ENCODE data around the gene RTEL1.
"Not testable (repeated sequence)": the region's sequence is repeated elsewhere in the genome, so short reads cannot be mapped to it uniquely, and the experiment has no call there.

RTEL1 gene

DNA sequence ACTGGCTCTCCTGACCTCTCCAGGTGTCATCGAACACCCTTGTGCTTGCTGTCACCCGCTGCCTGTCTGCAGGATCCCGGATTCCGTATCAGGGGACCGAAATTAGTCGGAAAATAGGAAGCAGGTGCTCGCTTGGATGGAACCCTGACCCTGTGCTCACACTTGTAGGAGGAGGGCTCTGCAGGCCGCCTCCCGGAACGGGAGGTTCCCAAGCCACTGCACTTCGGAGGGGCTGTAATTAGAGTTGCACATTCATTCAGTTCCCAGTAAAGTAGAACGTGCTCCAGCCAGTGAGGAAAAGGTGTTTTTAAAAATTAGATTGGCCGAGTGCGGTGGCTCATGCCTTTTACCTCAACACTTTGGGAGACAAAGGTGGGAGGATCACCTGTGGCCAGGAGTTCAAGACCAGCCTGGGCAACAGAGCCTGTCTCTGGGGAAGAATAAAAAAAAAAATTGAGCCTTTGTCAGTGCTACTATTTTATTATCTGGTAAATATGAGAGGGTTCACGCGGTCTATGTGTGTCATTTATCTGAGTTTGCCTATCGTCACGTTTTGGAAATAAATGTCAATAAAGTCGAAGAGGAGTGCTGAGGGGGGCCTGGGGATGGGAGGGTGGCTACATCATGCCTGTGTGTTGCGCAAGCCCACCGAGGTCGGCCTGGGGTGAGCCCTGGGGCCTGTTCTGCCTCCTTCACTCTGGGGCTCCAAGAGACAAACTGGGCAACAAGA lies 29.7 kb upstream of the RTEL1 start:
- peak; percentile 92 for DNase-seq

DNA sequence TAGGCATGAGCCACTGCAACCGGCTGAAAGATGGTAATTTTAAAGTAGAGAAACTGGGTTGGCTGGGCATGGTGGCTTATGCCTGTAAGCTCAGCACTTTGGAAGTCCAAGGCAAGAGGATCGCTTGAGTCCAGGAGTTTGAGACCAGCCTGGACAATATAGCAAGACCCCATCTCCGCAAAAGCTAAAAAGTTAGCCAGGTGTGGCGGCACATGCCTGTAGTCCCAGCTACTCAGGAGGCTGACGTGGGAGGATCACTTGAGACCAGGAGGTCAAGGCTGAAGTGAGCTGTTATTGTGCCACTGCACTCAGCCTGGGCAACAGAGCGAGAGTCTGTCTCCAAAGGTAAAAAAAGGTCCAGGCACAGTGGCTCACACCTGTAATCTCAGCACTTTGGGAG lies 27.2 kb upstream of the RTEL1 start:
- DNase-seq, result not testable (repeated sequence)

DNA sequence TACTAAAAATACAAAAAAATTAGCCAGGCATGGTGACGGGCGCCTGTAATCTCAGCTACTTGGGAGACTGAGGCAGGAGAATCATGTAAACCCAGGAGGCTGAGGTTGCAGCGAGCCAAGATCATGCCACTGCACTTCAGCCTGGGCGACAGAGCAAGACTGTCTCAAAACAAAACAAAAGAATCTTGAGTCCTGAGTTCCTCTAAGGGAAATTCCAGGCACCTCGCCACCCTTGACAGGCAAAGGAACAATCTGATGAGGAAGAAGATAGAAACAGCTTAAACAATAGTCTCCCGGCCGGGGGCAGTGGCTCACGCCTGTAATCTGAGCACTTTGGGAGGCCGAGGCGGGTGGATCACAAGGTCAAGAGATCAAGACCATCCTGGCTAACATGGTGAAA lies 26.7 kb upstream of the RTEL1 start:
- DNase-seq, result not testable (repeated sequence)

DNA sequence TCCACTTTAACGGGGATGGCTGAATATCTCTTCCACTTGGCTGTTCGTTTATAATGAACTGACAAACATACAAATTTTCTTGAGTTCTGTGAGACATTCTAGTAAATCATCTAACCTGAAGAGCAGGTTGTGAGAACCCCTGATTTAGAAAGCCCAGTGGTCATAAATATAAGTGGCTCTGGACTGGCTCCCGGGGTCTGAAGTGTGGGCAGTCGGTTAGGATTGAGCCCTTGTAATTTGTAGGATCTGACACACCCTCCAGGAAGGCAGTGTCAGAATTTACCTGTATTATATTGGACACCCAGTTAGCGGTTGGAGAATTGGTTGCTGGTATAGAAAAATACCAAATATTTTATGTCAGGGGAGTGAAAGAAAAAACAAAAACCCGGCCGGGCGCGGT lies 24.4 kb upstream of the RTEL1 start:
- no peak for DNase-seq

DNA sequence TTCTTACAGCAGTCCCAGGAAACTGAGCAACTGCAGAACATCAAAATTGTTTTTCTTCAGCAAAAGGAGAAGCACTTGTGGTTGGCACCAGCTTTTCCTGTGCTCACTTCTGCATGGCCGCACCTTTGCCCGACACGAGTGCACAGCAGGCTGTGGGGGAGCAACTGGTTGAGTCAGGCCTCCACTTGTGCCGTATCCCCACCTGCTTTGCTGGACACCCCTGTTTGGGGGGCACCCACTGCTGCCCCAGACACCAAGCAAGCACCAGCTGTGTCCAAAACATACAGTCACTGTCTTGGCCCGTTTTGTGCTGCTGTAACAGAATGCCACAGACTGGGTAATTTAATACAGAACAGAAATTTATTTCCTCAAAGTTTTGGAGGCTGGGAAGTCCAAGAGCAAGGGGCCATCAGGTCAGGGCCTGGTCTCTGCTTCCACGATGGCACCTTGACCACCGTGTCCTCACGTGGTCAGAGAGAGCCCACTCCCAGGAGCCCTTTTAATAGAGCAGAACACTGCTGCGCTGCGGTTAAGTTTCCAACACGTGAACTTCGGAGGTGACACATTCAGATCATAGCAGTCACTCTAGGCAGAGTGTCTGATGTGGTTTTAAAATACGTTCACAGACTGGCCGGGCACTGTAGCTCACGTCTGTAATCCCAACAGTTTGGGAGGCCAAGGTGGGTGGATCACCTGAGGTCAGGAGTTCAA lies 22.5 kb upstream of the RTEL1 start:
- no peak for DNase-seq

DNA sequence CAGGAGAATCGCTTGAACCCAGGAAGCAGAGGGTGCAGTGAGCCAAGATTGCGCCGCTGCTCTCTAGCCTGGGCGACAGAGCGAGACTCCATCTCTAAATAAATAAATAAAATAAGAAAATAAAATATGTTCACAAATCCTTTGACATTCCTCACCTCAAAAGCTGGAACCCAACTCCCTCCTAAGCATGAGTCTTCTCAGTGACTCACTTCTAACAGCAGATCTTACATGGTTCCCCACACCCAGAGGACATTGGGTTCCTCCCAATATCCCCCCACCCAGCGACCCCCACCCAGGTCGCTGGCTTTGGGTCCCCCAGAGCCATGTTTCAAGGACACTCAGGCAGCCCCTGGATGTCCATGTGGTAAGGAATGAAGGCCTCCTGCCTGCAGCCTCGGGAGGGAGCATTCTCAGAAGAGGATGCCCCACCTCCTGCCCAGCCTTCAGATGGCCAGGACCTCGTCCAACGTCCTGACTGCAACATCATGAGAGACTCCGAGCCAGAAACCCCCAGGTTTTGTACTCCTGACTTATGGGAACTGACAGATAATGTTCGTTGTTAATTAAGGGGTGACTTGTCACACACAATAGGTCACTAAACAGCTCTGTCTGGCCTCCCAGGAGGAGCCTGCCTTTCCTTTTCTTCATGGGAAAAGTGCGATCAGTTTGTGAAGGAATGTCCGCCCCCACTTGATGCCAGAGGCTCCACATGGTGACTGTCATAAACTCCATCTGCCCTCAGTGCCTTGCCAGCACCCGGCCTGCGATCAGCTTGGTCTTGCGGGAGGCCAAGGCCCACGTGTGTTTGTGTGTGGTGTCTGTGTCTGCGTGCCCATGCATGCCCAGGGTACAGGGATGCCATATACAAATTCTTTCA lies 21.1 kb upstream of the RTEL1 start:
- no peak for DNase-seq

DNA sequence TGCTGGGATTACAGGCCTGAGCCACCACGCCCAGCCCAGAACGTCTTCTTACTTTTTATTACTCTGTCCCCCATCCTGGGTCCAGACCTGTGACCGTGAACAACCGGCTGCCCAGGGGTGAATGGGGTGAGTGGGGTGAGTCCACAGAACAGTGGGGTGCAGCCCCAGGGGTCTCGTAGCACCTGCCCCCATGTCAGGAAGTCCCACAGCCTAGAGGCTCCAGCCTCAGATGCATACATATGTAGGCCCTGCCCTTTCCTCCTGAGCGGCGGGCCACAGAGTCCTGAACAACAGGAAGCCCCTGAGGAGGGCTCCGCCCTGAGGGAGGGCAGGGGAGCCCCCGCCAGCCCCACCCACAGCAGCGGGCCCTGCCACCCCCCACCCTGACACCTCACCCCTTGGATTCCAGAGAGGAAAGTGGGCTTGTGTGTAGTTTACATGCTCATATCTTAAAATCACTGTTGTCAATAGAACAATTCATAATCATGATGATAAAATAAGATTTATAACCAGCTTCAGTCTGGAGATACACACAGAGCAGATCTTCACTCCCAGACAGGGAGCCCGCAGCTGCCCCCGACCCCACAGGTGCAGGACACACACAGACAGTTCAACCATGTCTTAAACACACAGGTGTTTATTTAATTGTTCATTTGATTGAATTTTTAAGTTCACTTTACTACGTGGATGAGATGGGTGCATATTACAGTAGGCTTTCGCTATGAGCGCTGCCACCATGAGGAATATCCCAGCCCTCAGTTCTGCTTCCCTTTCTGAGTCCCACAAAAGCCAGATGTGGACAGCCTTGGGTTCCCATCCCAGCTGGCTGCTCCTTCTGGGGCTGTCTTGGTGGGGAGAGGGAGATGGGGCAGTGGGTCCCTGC lies 18.8 kb upstream of the RTEL1 start:
- no peak for DNase-seq

DNA sequence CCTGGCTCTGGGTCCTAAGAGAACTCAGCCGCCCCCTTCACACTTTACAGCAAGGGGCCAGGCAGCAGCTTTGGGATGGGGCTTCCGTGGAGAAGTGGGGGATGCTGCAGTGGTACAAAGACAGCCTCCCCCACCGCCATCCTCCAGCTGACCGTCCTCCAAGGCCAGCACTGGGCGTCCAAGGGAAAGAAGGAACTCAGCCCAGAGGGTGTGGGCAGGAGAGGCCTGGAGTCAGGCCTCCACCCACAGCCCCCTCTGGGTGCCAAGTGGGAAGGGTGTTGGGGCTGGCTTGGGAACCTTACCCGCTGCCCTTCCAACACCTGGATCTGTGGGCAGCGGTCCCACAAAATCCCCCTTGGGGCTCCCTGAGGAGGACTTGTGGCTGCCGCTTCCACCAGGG lies 18.0 kb upstream of the RTEL1 start:
- no peak for DNase-seq

DNA sequence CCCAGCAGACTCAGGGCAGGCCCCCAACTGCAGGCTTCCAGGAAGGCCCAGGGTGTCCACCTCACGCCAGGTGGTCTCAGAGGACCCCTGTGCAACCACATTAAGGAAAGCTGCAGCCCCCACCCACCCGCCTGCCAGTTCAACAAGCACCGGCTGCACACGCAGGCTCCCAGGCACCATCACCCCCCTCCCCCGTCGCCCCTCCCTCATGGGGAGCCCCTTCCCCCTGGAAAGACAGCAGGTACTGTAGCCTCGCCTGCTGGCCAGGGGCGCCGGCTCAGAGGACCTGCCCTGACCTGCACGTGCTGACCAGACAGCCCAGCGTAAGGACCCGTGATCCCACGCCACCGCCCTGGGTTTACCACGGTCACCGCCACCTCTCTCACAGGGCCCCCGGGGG lies 17.4 kb upstream of the RTEL1 start:
- DNase-seq, result not testable (repeated sequence)

DNA sequence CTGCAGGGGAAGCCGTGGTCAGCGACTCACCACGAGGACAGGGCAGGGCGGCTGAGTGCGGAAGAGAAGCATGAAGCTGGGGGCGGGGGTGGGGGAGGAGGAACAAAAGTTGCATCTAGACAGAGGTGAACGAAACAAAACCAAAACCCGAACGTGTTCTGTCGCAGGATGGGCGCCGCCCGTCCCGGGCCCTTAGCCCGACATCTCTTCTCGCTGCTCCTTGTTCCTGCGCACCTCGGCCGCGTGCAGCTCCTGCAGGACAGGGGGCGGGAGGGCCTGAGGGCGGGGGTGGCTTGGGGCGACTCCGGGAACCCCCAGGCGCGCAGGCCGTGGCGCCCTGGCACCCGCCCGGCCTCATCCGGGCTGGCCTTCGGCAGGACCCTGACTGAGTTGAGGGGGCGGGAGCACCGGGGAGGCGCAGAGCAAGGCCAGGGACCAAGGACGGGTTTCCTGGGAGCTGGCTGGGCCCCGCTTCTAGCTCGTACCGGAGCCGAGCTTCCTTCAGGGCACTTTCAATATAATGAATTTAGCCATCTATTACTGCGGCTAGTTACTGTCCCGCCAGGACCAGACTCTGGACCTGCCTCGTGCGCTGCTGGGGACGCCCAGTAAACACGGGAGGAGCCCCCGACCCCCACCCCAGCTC lies 16.8 kb upstream of the RTEL1 start:
- DNase-seq, result no peak

DNA sequence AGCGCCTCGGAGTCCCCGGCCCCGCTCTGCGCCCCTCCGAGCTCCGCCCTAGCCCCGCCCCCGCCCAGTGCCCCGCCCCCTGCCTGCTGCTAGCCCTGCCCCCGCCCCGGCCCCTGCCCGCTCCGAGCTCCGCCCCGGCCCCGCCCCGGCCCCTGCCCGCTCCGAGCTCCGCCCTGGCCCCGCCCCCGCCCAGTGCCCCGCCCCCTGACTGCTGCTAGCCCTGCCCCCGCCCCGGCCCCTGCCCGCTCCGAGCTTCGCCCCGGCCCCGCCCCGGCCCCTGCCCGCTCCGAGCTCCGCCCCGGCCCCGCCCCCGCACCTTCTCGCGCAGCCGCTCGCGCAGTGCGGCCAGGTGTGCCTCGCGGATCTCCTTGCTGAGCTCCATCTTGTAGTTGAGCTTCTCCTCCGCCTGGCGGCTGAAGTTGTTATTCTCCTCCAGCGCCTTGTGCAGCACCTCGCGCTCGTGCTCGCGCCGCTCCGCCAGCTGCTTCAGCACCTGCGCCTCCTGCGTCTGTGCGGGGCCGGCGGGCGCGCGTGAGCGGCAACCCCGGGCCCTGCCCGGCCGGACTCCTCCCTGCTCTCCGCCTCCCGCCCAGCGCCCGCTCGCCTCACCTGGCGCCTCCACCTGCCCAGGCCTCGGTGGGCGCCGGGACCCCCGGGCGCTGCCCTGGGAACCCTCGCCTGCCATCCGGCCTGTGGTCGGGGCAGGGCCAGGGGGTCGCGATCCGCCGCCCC lies 16.2 kb upstream of the RTEL1 start:
- no peak for DNase-seq

DNA sequence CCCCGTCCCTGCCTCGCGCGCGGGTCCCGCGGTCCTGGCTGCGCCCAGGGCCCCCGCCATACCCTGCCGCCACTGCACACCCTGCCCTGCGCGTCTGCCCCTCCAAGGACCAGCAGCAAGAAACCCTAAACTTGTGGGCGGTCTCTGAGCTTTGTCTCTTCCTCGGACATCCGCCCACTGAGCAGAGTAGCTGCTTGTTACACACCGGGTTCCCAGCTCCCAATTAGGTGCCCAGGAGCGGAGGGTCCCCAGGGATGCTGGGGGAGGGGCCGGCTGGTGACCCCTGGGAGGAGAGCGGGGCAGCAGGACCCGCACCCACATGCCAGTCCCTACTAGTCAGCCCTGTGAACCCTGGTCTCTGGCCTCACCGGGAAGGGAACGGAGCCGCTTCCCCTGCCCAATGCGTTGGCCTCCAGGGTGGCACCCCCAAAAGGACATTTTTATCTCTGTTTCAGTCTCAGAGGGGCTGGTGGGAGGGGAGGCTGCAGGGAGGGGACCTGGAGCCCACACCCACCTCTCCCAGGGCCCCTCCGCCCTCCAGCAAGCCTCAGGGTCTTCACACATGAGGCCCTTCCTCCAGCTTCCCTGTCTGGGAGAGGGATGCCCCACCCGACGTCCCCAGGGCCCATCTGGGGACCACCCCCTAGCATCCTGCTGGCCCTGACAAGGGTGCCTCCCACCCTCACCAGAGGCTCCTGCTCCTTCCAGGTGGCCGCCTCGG lies 15.4 kb upstream of the RTEL1 start:
- DNase-seq, result no peak

DNA sequence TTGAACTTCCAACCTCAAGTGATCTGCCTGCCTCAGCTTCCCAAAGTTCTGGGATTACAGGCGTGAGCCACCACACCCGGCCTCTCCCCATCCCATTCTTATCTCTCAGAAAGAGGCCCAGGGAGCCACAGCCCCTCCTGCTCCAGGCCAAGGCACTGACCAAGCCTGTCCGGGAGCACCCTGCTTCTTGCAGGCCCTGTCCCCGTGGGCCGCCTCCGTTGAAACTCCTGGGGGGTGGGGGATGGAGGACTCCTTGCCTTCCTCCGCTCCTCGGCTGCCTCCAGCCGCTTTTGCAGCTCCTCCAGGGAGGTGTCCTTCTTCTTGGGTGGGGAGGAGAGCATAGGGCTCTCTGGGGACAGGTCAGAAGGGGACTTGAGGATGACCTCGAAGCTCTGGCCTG lies 14.6 kb upstream of the RTEL1 start:
- no peak for DNase-seq

DNA sequence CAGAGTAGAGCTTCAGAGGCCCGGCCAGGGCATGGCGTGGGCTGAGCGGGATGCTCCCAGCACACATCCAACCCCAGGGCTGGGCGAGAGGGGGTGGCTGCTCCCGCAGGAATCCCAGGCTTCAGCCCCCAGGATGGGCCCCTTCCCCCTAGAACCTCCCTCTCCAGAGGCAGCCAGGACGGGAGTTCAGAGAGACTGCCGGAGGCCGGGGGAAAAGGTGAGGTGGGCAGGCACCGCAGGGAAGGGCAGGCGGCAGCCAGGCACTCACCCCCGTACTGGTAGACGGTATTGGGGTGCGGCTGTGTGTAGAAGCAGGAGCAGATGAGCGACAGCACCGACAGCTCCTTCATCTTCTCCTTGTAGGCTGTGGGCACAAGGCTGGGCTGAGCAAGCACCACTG lies 14.2 kb upstream of the RTEL1 start:
- no peak for DNase-seq

DNA sequence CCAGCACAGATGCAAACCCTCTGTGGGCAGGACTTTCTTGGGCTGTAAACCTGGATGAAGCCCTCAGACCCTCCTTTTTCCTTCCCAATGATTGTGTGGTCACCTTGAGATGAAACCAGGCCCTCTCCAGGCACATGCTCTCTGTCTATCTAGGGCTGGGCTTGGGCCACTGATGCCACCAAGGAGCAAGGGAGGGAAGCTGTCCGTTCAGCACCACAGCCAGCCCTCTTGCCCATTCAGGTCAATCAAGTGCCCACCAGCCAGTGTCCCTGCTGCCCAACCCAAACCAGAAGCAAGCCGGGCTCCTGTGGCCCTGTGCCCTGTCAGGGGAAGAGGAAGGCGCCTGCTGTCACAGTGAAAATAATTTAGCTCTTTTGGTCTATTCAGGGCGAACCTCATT lies 12.9 kb upstream of the RTEL1 start:
- no peak for DNase-seq

DNA sequence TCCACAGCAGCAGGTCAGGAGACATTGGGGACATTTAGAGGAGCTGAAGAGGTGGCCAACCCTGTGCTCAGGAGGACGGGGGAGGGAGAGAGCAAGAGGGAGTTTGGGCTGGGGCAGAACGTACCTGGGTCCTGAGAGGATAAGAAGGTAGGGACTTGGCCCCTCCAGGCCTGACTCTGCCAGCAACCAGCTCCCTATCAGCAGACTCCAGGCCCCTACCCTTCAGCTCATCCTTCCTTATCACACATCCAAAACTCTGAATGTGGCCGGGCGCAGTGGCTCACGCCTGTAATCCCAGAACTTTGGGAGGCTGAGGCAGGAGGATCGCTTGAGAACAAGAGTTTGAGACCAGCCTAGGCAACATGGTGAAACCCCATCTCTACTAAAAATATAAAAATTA lies 9.9 kb upstream of the RTEL1 start:
- no peak for DNase-seq

DNA sequence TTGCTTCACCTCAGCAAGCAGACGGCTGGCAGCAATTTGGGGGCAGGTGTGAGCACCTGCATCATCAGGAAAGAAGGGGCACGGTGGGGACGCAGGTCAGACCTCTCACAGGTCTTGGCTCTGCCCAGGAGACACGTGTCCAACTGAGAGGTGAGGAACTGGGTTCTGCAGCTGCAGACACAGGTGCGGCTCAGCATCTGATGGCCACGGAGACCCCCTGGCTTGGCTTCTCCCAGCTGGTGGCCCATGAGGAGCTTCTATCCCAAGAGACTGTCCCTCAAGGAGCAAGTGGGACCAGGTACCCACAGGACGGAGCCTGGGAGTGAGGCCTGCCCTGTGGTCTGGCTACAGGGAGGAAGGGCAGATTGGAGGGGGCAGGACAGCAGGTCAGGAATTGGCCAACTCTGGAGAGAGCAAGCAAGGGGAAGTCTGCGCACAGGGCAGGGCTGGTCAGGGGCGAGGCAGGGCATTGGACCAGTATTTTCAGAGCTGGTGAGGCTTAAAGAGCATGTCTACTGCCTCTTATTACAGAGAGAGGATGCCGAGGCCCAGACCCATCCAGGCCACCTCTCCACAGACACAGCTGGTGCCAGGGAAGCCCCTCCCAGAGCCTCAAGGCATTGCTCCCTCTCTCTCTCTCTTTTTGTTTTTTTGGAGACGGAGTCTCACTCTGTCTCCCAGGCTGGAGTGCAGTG lies 9.1 kb upstream of the RTEL1 start:
- DNase-seq, result no peak

DNA sequence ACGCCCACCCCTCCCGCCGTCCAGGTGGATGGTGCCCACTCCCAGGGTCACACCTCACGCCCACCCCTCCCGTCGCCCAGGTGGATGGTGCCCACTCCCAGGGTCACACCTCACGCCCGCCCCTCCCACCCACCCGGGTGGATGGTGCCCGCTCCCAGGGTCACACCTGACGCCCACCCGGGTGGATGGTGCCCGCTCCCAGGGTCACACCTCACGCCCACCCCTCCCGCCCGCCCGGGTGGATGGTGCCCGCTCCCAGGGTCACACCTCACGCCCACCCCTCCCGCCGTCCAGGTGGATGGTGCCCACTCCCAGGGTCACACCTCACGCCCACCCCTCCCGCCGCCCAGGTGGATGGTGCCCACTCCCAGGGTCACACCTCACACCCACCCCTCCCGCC lies 7.6 kb upstream of the RTEL1 start:
- DNase-seq, result not testable (repeated sequence)

DNA sequence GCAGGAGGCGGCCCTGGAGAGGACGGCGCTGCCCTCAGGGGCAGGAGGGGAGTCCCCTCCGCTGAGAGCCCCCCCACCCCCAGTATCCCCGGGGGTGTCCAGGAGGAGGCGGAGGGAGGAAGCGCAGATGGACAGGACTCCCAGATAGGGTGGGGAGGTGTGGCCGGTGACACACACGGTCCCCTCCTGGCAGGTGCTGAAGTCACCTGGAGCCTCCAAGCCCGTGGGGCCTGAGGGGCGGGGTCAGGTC lies 6.2 kb upstream of the RTEL1 start:
- DNase-seq, result no peak

DNA sequence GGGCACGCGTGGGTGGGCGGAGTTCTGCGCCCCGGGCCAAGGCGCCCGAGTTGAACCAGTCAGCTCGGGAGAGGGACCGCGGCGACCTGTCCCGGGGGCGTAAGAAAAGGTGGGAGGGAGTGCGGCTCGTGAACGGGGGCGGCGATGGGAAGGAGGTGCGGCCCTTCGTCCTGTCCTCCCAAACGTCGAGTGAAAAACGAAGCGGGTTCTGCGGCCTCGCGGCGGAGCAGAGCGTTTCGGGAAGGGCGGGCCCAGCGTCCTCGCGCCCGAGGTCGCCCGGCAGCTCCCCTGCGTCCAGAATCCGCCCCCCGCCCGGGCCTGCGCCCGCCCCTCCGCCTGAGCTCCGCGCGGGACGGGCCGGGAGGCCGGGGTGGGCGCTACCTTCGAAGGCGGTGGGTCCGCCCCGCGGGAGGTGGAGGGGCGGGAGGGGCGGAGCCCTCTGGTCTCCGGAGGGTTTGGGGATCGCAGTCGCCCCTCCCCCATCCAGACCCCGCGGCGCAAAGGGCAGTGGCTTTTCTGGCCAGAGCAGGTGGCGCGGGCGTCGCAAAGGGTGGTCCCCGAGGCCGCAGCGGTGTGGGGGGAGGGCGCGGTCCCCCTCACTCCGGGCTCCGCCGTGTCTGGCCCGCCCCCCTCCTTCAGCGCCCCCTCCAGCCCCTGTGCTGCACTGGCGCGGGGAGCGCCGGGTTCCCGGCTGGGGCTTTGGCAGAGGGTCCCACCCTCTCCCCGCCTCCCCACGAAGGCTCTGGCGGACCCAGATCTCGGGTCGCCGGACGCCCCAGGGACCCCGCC lies 5.7 kb upstream of the RTEL1 start:
- peak; percentile 44 for DNase-seq

All from DMS79 treated with DMSO at 0.1 percent for 48 hours (cell line).